H1 (cell line): ENCODE results near the gene MDM1. TPM values are rescaled to one million over a fixed set of nuclear protein-coding genes. Genes with fewer than 3 reads are reported as not detected.

Source experiments
- CTCF ChIA-PET: fragments of 300-600 bp; sonication (Branson Sonifier 250); formaldehyde crosslinking; loops from one replicate; lab custom pipeline; 2021; ENCODE audit not compliant: partially characterized antibody; lab: Charles Lee
- POLR2A ChIA-PET: fragments of 300-600 bp; sonication (Branson Sonifier 250); formaldehyde crosslinking; loops from one replicate; lab custom pipeline; 2021; ENCODE audit warnings: inconsistent platforms; ENCODE audit not compliant: partially characterized antibody; lab: Charles Lee
- DNase-seq, 2 experiments: peaks; one replicate each; pipeline versions ENCODE4 v3.0.0 to v3.0.0-alpha.2; 2010 to 2022; ENCODE audit warnings: low spot score in 2 of 2, low read depth in 1 of 2, mixed read lengths in 1 of 2
- FAIRE-seq: peaks from 2 replicates; lab custom pipeline; 2011; peaks lifted over from hg19 to GRCh38; lab: Jason Lieb, UNC
- H2AFZ ChIP-seq: 2 replicates; pipeline ENCODE4 v1.8.1; 2012; ENCODE audit warnings: low read length, inconsistent platforms
- H2AK5ac ChIP-seq: 2 replicates; pipeline ENCODE4 v1.6.1; 2013; ENCODE audit warnings: low read depth, low read length
- H2BK120ac ChIP-seq: replicated peaks from 2 replicates; pipeline ENCODE3; 2013; ENCODE audit warnings: low read depth, low read length, inconsistent platforms
- H2BK12ac ChIP-seq: 2 replicates; pipeline ENCODE4 v1.6.1; 2013; ENCODE audit warnings: low read depth, low read length
- H2BK15ac ChIP-seq: 2 replicates; pipeline ENCODE4 v1.6.1; 2013; ENCODE audit warnings: low read length
- H2BK20ac ChIP-seq: 2 replicates; pipeline ENCODE4 v1.6.1; 2013; ENCODE audit warnings: low read length
- H2BK5ac ChIP-seq: 2 replicates; pipeline ENCODE4 v1.6.1; 2013; ENCODE audit warnings: low read depth, low read length
- H3K14ac ChIP-seq: 2 replicates; pipeline ENCODE4 v1.6.1; 2013; ENCODE audit warnings: inconsistent platforms; ENCODE audit not compliant: insufficient read length
- H3K18ac ChIP-seq: 2 replicates; pipeline ENCODE4 v1.6.1; 2013; ENCODE audit warnings: low read length; ENCODE audit errors: extremely low read depth
- H3K23ac ChIP-seq: 2 replicates; pipeline ENCODE4 v1.6.1; 2013; ENCODE audit warnings: inconsistent platforms; ENCODE audit not compliant: insufficient read length
- H3K23me2 ChIP-seq: 2 replicates; pipeline ENCODE4 v1.6.1; 2013; ENCODE audit warnings: low read depth, low read length
- H3K27ac ChIP-seq: 2 replicates; pipeline ENCODE4 v1.6.1; 2011; ENCODE audit warnings: low read depth, low read length, inconsistent platforms
- H3K27me3 ChIP-seq, 4 experiments: replicated peaks in 1 of 4; 1 replicate in 1 of 4; 2 replicates in 3 of 4; pipeline versions ENCODE4 v1.6.1 to v1.8.1; 2011 to 2013; ENCODE audit warnings: low read length in 3 of 4, mild to moderate bottlenecking in 3 of 4, inconsistent platforms in 2 of 4, mixed read lengths in 2 of 4, moderate library complexity in 1 of 4; ENCODE audit not compliant: control insufficient read depth in 3 of 4, insufficient read depth in 3 of 4; ENCODE audit errors: extremely low read depth in 1 of 4
- H3K36me3 ChIP-seq, 4 experiments: 2 replicates each; pipeline versions ENCODE4 v1.6.1 to v1.8.1; 2011 to 2013; ENCODE audit warnings: mild to moderate bottlenecking in 4 of 4, low read length in 3 of 4, moderate library complexity in 2 of 4, control low read depth in 1 of 4, inconsistent platforms in 1 of 4; ENCODE audit not compliant: insufficient read depth in 4 of 4, control insufficient read depth in 2 of 4
- H3K4ac ChIP-seq: replicated peaks from 2 replicates; pipeline ENCODE3; 2013; ENCODE audit warnings: low read length, low read depth, mixed read lengths, inconsistent platforms; ENCODE audit not compliant: insufficient read length
- H3K4me1 ChIP-seq, 4 experiments: replicated peaks in 1 of 4; 1 replicate in 1 of 4; 2 replicates in 3 of 4; pipeline versions ENCODE4 v1.6.1 to v1.8.1; 2011 to 2013; ENCODE audit warnings: low read length in 3 of 4, inconsistent platforms in 2 of 4, mixed read lengths in 1 of 4; ENCODE audit not compliant: insufficient read depth in 4 of 4, control insufficient read depth in 3 of 4
- H3K4me2 ChIP-seq, 2 experiments: 2 replicates each; pipeline versions ENCODE4 v1.6.1 to v1.8.1; 2011 to 2013; ENCODE audit warnings: low read depth in 2 of 2, low read length in 2 of 2, control low read depth in 1 of 2, inconsistent platforms in 1 of 2, mild to moderate bottlenecking in 1 of 2; ENCODE audit not compliant: insufficient read depth in 1 of 2
- H3K4me3 ChIP-seq, 4 experiments: fragments of 200-600, 300-600 bp in 1 of 4; sonication (generic), shearing (Covaris generic), sonication (Bioruptor Twin) in 1 of 4; 2 replicates each; pipeline versions ENCODE4 v1.5.1 to v1.8.1; 2011 to 2016; ENCODE audit warnings: low read length in 4 of 4, low read depth in 3 of 4, control low read depth in 2 of 4, inconsistent platforms in 2 of 4, mild to moderate bottlenecking in 2 of 4, mixed read lengths in 1 of 4, moderate library complexity in 1 of 4; ENCODE audit not compliant: insufficient read depth in 2 of 4; ENCODE audit errors: extremely low read depth in 1 of 4
- H3K56ac ChIP-seq: replicated peaks from 2 replicates; pipeline ENCODE3; 2013; ENCODE audit warnings: low read depth, mild to moderate bottlenecking, mixed read lengths, low read length, inconsistent platforms; ENCODE audit not compliant: insufficient read length
- H3K79me1 ChIP-seq: 2 replicates; pipeline ENCODE4 v1.6.1; 2013; ENCODE audit warnings: low read depth, low read length, control low read depth
- H3K79me2 ChIP-seq, 2 experiments: 2 replicates each; pipeline versions ENCODE4 v1.6.1 to v1.8.1; 2012 to 2013; ENCODE audit warnings: low read length in 2 of 2, mild to moderate bottlenecking in 2 of 2, inconsistent platforms in 1 of 2; ENCODE audit not compliant: insufficient read depth in 2 of 2, control insufficient read depth in 1 of 2
- H3K9ac ChIP-seq, 4 experiments: replicated peaks in 1 of 4; 1 replicate in 1 of 4; 2 replicates in 3 of 4; pipeline versions ENCODE4 v1.6.1 to v1.8.1; 2011 to 2013; ENCODE audit warnings: low read depth in 3 of 4, low read length in 3 of 4, control low read depth in 2 of 4, mild to moderate bottlenecking in 2 of 4, moderate library complexity in 2 of 4, inconsistent platforms in 1 of 4; ENCODE audit errors: extremely low read depth in 1 of 4
- H3K9me3 ChIP-seq, 2 experiments: 2 replicates each; pipeline versions ENCODE4 v1.6.1 to v1.8.1; 2012 to 2013; ENCODE audit warnings: mild to moderate bottlenecking in 2 of 2, moderate library complexity in 2 of 2, control low read depth in 1 of 2, inconsistent platforms in 1 of 2, low read depth in 1 of 2, low read length in 1 of 2, mixed read lengths in 1 of 2; ENCODE audit not compliant: insufficient read depth in 2 of 2
- H4K20me1 ChIP-seq, 2 experiments: replicated peaks in 1 of 2; 2 replicates each; pipeline versions ENCODE3 to v1.8.1; 2011 to 2013; ENCODE audit warnings: inconsistent platforms in 2 of 2, low read length in 2 of 2, mild to moderate bottlenecking in 1 of 2; ENCODE audit not compliant: insufficient read depth in 2 of 2, control insufficient read depth in 1 of 2
- H4K5ac ChIP-seq: 2 replicates; pipeline ENCODE4 v1.6.1; 2013; ENCODE audit warnings: low read length, low read depth, mixed read lengths, inconsistent platforms; ENCODE audit not compliant: insufficient read length
- H4K8ac ChIP-seq: 2 replicates; pipeline ENCODE4 v1.8.0; 2013; ENCODE audit warnings: mild to moderate bottlenecking, moderate library complexity, low read length, inconsistent platforms; ENCODE audit not compliant: insufficient read depth; ENCODE audit errors: extremely low read depth
- H4K91ac ChIP-seq: replicated peaks from 2 replicates; pipeline ENCODE3; 2013; ENCODE audit warnings: low read length, mixed read lengths, inconsistent platforms; ENCODE audit not compliant: insufficient read length
- BCL11A ChIP-seq, 2 experiments: IDR thresholded peaks; one replicate each; pipeline ENCODE4 v1.6.1; 2011; ENCODE audit warnings: low read depth in 2 of 2, low read length in 2 of 2, mild to moderate bottlenecking in 2 of 2
- CEBPB ChIP-seq: IDR thresholded peaks from 2 replicates; pipeline ENCODE4 v1.6.1; 2012; ENCODE audit warnings: low read depth, low read length
- CHD2 ChIP-seq: IDR thresholded peaks from 2 replicates; pipeline ENCODE4 v1.6.1; 2012; ENCODE audit warnings: low read length, improper control_type of control experiment
- CREB1 ChIP-seq: IDR thresholded peaks from 2 replicates; pipeline ENCODE4 v1.6.1; 2012; ENCODE audit warnings: inconsistent platforms
- HDAC2 ChIP-seq, 2 experiments: fragments of 300-600 bp in 1 of 2; sonication (generic) in 1 of 2; IDR thresholded peaks; 2 replicates each; pipeline ENCODE4 v1.6.1; 2011 to 2012; ENCODE audit warnings: low read depth in 2 of 2, low read length in 2 of 2, mild to moderate bottlenecking in 2 of 2, moderate library complexity in 2 of 2, borderline replicate concordance in 1 of 2, inconsistent platforms in 1 of 2
- POLR2AphosphoS5 ChIP-seq: IDR thresholded peaks from 2 replicates; pipeline ENCODE4 v1.6.1; 2011; ENCODE audit warnings: low read depth, low read length
- RBBP5 ChIP-seq: IDR thresholded peaks from 2 replicates; pipeline ENCODE4 v1.7.1; 2012; ENCODE audit warnings: low read depth, mild to moderate bottlenecking, inconsistent platforms, low read length, moderate library complexity, borderline replicate concordance
- TCF12 ChIP-seq: IDR thresholded peaks from 2 replicates; pipeline ENCODE4 v1.6.1; 2011; ENCODE audit warnings: low read depth, mild to moderate bottlenecking, low read length
- ZNF274 ChIP-seq: IDR thresholded peaks from 2 replicates; pipeline ENCODE4 v1.7.0; 2012; ENCODE audit warnings: low read length, borderline replicate concordance; ENCODE audit errors: extremely low read depth
- WGBS, 2 experiments: shearing (Covaris generic) in 1 of 2; methylation state at CpG; one replicate each; pipeline versions ENCODE4 v1.1.6 to v1.1.7; 2013 to 2015; ENCODE audit warnings: low lambda C conversion rate in 2 of 2, mixed read lengths in 2 of 2, inconsistent platforms in 1 of 2, low coverage in 1 of 2, missing lambda C conversion rate in 1 of 2; ENCODE audit not compliant: insufficient replicate concordance in 2 of 2, insufficient coverage in 1 of 2, insufficient read length in 1 of 2; ENCODE audit errors: extremely low coverage in 1 of 2, missing lambda C conversion rate in 1 of 2; 5-methylcytosine and 5-hydroxymethylcytosine counted together
- polyA plus RNA-seq, 7 experiments: library from polyadenylated mRNA; depleted of rRNA in 3 of 7; stranded (reverse) in 5 of 7; unstranded in 2 of 7; fragments of >200 nt in 5 of 7; fragments of 200-250 nt in 2 of 7; gene quantifications; 1 replicate in 5 of 7; 2 replicates in 1 of 7; 4 replicates in 1 of 7; pipeline versions ENCODE4 v1.2.1 to v1.2.3, GENCODE V29; 2011 to 2013; ENCODE audit warnings: missing spikeins in 2 of 7, mixed read lengths in 2 of 7
- total RNA-seq: library from RNA; stranded (reverse); fragmentation: NEBNext Ultra II Directional; extraction: Animal tissue kit (Norgen Biotek cat#: 25700); gene quantifications from 2 replicates; pipeline ENCODE4 v1.2.1, GENCODE V29; 2021
- TF ChIP-seq, protein P1 (sequence below): IDR thresholded peaks from 2 replicates; pipeline ENCODE4 v1.6.1; 2012; ENCODE audit warnings: inconsistent platforms

The MDM1 gene
- total and polyA plus RNA-seq, 2 of the 8 experiments (the other 6 are each of a cell fraction or from before 2014, with no cell fraction given): 3.1 to 10.7 TPM

DNA sequence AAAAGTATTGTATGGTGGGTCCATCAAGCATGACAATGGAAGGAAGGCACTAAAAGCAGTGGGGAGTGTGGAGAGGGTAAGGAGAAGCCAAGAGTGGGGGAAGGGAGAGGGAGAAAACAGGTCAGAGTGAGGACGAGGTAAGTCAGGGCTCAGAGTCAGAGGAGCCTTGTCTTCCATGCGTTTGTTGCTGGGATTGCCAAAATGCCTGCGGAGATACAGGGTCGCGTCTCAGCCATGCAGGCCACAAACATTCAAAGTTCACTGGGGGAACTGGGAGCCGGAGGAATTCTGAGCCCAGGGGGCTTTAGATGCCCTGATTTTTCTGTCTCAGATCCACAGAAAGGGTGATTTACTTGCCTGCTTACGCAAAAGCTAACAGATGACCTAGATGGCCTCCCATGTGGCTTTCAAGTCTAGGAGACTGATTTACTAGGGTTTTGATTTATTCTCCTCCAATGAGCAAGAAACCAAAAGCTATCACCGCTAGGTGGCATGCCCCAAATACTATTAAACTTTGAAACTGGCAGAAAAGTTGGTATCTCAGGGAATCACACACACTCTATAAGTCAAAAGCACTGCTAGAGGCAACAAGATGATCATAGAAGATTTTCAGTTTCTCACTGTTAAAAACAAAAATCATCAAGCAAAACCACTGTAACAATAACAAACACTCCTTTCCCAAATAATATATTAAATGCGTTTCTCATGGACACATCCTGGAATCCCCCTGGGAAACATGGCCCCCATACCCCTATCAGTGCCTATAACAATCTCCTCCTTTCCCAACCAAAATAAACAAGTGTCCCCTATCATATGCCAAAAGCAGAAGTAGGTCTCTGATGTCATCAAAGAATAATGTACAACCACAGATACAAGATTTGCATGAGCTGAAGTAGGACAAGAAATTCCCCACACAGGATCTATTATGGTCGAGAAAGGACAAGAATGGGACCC, 26.6 kb upstream of the MDM1 start:
- no peak overlapping the region for H4K5ac ChIP-seq
- H3K79me2 ChIP-seq: no peaks in the 10 kb centered on the region
- peak overlapping the region; percentile 72; the same call in 1 of the 2 replicates for H2BK12ac ChIP-seq
- H3K79me1 ChIP-seq: no peaks in the 10 kb centered on the region
- no peak overlapping the region for H2AK5ac ChIP-seq
- no peak overlapping the region for H4K8ac ChIP-seq
- peak overlapping the region; percentile 75 for H2BK120ac ChIP-seq
- DNase-seq (peak in 1 of 2 experiments; percentile 51), FAIRE-seq (peak; percentile 90)
- no peak overlapping the region for H3K23ac ChIP-seq
- H2BK15ac ChIP-seq: peak overlapping the region; percentile 24; the same call in 1 of the 2 replicates
- H3K18ac ChIP-seq: peak overlapping the region; percentile 71
- H3K36me3 ChIP-seq: no peaks in the 10 kb centered on the region
- no peak overlapping the region for H3K27ac ChIP-seq
- no peaks in the 10 kb centered on the region for H3K23me2 ChIP-seq
- no peak overlapping the region for H3K4ac ChIP-seq
- H2AFZ ChIP-seq: peak overlapping the region; percentile 97
- H3K9ac ChIP-seq: peak overlapping the region in 2 of 4 experiments; percentile 6 to 41; a peak in 2 of 7 replicates
- no peaks in the 10 kb centered on the region for H3K9me3 ChIP-seq
- no peaks in the 10 kb centered on the region for H4K20me1 ChIP-seq
- no peak overlapping the region for H2BK20ac ChIP-seq
- no peak overlapping the region for H3K14ac ChIP-seq
- H3K4me2 ChIP-seq: peak overlapping the region; percentile 67 to 75
- H3K27me3 ChIP-seq: no peaks in the 10 kb centered on the region; a peak in 1 of 7 replicates
- peak overlapping the region; percentile 69; the same call in 1 of the 2 replicates for H2BK5ac ChIP-seq
- POLR2A ChIA-PET: interaction anchor here (0.6 to 1.4 kb wide), 10 partner anchors 8 to 399 kb away, joined by 3 to 5 read pairs (median 3); partner anchors contain the start of genes MDM1 and RAP1B
- peak overlapping the region in 1 of 4 experiments; percentile 51; a peak in 4 of 8 replicates for H3K4me3 ChIP-seq
- CTCF ChIA-PET: interaction anchor here (0.6 to 2.9 kb wide), 17 partner anchors 9 to 325 kb away, joined by 3 to 13 read pairs (median 5); no protein-coding TSS in a partner anchor
- H4K91ac ChIP-seq: peak overlapping the region; percentile 57
- peaks cover 0 to 3% (median under 1%) of the 10 kb centered on the region in 4 experiments; a peak in 2 of 7 replicates for H3K4me1 ChIP-seq
- H3K56ac ChIP-seq: no peak overlapping the region
- WGBS, 2 experiments: 29% methylated on average over 10 of the region's 10 CpGs; no CpG with 5 or more reads in 1 of the 2 experiments
- TF ChIP-seq POLR2AphosphoS5: peak; percentile 85
- TF ChIP-seq ZNF274: no peak
- TF ChIP-seq CREB1: no peak
- TF ChIP-seq BCL11A (IDR thresholded peaks at IDR 0.05; ENCODE audit: low read depth in 2 of 2, low read length in 2 of 2): no peak
- TF ChIP-seq HDAC2 (IDR thresholded peaks at IDR 0.05; ENCODE audit: borderline replicate concordance in 1 of 2, low read depth in 2 of 2, low read length in 2 of 2): no peak
- TF ChIP-seq CHD2: 0 out of 2 replicates have a peak, but pooled peaks have one; percentile 37
- no peak for TF ChIP-seq CEBPB
- 0 out of 2 replicates have a peak, but pooled peaks have one; percentile 44 for TF ChIP-seq TCF12
- peak; percentile 97 for TF ChIP-seq RBBP5
- TF ChIP-seq, protein P1, sequence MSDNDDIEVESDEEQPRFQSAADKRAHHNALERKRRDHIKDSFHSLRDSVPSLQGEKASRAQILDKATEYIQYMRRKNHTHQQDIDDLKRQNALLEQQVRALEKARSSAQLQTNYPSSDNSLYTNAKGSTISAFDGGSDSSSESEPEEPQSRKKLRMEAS: 0 out of 2 replicates have a peak, but pooled peaks have one; percentile 42
